Loucy (cell line): Measurements from ENCODE around the gene MGMT.

ENCODE experiments used
- EZH2phosphoT487 ChIP-seq: fragments of 200-600 bp; IDR thresholded peaks from 2 replicates; pipeline ENCODE4 v1.6.1; 2018; ENCODE audit warnings: antibody characterized with exemption, mild to moderate bottlenecking, moderate library complexity, borderline replicate concordance
- TF ChIP-seq, protein P1 (sequence below): fragments of 200-600 bp; sonication (generic); conservative IDR thresholded peaks from 2 replicates; pipeline ENCODE4 v1.5.1; 2014; ENCODE audit warnings: mild to moderate bottlenecking, antibody characterized with exemption, low read length

DNA sequence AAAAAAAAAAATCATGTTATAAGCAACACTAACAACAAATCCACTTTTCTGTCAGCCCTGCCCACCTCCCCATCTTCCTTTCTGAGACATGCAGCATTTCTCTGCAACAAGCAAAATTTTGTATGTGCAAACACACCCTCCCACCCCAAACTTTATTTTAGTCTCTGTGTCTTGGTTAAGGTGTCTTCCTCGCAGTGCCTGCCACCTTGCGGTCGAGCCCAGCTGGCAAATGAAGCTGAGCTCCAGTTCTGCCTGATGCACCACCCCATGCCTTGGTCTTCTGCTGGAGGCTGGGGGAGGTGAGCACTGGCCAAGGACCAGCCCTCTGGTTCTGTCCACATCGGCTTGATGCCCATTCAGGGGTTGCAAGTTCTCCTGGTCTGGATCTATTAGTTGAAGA is 206.3 kb downstream of the MGMT start:
- TF ChIP-seq, protein P1, sequence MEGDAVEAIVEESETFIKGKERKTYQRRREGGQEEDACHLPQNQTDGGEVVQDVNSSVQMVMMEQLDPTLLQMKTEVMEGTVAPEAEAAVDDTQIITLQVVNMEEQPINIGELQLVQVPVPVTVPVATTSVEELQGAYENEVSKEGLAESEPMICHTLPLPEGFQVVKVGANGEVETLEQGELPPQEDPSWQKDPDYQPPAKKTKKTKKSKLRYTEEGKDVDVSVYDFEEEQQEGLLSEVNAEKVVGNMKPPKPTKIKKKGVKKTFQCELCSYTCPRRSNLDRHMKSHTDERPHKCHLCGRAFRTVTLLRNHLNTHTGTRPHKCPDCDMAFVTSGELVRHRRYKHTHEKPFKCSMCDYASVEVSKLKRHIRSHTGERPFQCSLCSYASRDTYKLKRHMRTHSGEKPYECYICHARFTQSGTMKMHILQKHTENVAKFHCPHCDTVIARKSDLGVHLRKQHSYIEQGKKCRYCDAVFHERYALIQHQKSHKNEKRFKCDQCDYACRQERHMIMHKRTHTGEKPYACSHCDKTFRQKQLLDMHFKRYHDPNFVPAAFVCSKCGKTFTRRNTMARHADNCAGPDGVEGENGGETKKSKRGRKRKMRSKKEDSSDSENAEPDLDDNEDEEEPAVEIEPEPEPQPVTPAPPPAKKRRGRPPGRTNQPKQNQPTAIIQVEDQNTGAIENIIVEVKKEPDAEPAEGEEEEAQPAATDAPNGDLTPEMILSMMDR: no peak
- TF ChIP-seq EZH2phosphoT487: no peak
